Thyroid gland (tissue), 4 donors: ENCODE data around the gene SLC16A5.
A peak's percentile ranks its signal among the peaks of the same experiment; 100 is the strongest.

Experiments used
- POLR2A ChIP-seq, 2 donors: fragments of 450-650 bp; IDR thresholded peaks; one replicate each; pipeline ENCODE4 v1.6.1; 2017; ENCODE audit warnings: antibody characterized with exemption in 2 of 2, mild to moderate bottlenecking in 2 of 2, moderate library complexity in 1 of 2
- TF ChIP-seq, protein P1 (sequence below), 6 experiments: fragments of 200-600 bp in 3 of 6; fragments of 450-650 bp in 3 of 6; sonication (generic) in 3 of 6; IDR thresholded peaks; one replicate each; pipeline ENCODE4 v1.5.1; 2016 to 2019; ENCODE audit warnings: antibody characterized with exemption in 6 of 6, mild to moderate bottlenecking in 2 of 6, inconsistent platforms in 1 of 6, moderate library complexity in 1 of 6

- TF ChIP-seq, protein P1, sequence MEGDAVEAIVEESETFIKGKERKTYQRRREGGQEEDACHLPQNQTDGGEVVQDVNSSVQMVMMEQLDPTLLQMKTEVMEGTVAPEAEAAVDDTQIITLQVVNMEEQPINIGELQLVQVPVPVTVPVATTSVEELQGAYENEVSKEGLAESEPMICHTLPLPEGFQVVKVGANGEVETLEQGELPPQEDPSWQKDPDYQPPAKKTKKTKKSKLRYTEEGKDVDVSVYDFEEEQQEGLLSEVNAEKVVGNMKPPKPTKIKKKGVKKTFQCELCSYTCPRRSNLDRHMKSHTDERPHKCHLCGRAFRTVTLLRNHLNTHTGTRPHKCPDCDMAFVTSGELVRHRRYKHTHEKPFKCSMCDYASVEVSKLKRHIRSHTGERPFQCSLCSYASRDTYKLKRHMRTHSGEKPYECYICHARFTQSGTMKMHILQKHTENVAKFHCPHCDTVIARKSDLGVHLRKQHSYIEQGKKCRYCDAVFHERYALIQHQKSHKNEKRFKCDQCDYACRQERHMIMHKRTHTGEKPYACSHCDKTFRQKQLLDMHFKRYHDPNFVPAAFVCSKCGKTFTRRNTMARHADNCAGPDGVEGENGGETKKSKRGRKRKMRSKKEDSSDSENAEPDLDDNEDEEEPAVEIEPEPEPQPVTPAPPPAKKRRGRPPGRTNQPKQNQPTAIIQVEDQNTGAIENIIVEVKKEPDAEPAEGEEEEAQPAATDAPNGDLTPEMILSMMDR (IDR thresholded peaks at IDR 0.05): peak; percentile 62 to 97 (median 92)
- no peak for TF ChIP-seq POLR2A (IDR thresholded peaks at IDR 0.05)
Observed at GRCh38 chr17:75113798-75114551, 26.2 kb downstream of the SLC16A5 start.
